Measurements from ENCODE around the gene TMEM255B. TPM values are rescaled to one million over a fixed set of nuclear protein-coding genes. Genes with fewer than 3 reads are reported as not detected.
"Not testable (repeated sequence)": the region's sequence is repeated elsewhere in the genome, so short reads cannot be mapped to it uniquely, and the experiment has no call there.

The TMEM255B gene
- total RNA-seq, 4 donors from 2014 or later, result 0.26 to 3.8 (median 1.7) TPM

DNA sequence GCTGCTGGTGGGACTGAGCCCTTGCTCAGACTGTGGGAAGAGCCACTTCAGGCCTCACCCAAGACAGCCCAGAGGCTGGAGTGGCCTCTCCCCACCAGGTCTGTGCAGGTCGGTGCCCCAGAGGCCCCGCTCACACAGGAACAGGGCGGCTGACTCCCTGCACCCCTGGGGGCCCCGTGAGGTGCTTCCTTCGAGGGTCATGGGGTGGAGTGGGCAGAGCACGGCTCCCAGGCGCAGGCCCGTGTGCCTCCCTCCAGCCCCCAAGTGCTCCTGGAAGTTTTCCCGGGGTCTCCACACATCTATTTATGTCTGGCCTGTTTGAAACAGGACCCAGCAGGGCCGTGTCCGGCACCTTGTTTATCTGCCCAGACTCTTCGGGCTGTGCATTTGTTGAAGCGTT lies 9.5 kb upstream of the TMEM255B start:
- H3K27ac ChIP-seq, result no peak overlapping the region
- H3K9me3 ChIP-seq, result no peaks in the 10 kb centered on the region
- TF ChIP-seq POLR2A (IDR thresholded peaks at IDR 0.05), result no peak
- TF ChIP-seq POLR2AphosphoS5 (IDR thresholded peaks at IDR 0.05), result no peak
- TF ChIP-seq, protein P1, sequence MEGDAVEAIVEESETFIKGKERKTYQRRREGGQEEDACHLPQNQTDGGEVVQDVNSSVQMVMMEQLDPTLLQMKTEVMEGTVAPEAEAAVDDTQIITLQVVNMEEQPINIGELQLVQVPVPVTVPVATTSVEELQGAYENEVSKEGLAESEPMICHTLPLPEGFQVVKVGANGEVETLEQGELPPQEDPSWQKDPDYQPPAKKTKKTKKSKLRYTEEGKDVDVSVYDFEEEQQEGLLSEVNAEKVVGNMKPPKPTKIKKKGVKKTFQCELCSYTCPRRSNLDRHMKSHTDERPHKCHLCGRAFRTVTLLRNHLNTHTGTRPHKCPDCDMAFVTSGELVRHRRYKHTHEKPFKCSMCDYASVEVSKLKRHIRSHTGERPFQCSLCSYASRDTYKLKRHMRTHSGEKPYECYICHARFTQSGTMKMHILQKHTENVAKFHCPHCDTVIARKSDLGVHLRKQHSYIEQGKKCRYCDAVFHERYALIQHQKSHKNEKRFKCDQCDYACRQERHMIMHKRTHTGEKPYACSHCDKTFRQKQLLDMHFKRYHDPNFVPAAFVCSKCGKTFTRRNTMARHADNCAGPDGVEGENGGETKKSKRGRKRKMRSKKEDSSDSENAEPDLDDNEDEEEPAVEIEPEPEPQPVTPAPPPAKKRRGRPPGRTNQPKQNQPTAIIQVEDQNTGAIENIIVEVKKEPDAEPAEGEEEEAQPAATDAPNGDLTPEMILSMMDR (IDR thresholded peaks at IDR 0.05), result no peak
- no peak for TF ChIP-seq EP300 (IDR thresholded peaks at IDR 0.05)
- no peaks in the 10 kb centered on the region for H3K27me3 ChIP-seq
- WGBS, result 82% methylated on average over 10 of the region's 13 CpGs
- no peak overlapping the region for H3K4me3 ChIP-seq
- DNase-seq (ENCODE audit: low spot score in 2 of 2), result no peak
- no peaks in the 10 kb centered on the region for H3K4me1 ChIP-seq
- no peaks in the 10 kb centered on the region for H3K36me3 ChIP-seq

DNA sequence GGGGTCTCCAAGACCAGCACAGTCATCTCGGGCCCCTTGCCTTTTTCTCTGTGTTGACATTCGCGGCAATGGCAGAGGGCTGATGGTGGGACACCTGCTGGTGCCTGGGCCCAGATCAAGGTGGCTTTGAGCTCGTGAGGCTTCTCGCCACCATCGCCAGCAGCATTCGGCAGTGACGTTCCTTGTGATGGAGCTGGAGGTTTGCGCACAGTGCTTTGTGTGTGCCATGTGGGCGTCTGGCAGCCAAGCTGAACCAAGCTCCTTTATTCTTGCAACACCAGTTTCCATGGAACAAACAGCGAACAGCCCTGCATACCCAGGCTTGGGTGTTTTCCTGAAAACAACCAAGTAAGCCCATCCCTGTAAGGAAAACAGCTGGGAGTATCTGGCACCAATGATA lies 9.1 kb upstream of the TMEM255B start:
- no peak overlapping the region for H3K27ac ChIP-seq
- H3K27me3 ChIP-seq, result no peaks in the 10 kb centered on the region
- no peak overlapping the region for H3K4me3 ChIP-seq
- no peak for DNase-seq (ENCODE audit: low spot score in 2 of 2)
- H3K9me3 ChIP-seq, result no peaks in the 10 kb centered on the region
- H3K4me1 ChIP-seq, result no peaks in the 10 kb centered on the region
- no peak for TF ChIP-seq POLR2A (IDR thresholded peaks at IDR 0.05)
- TF ChIP-seq POLR2AphosphoS5 (IDR thresholded peaks at IDR 0.05), result no peak
- TF ChIP-seq, protein P1 (IDR thresholded peaks at IDR 0.05), result no peak
- no peak for TF ChIP-seq EP300 (IDR thresholded peaks at IDR 0.05)
- WGBS, result 71% methylated on average over 6 of the region's 11 CpGs
- no peaks in the 10 kb centered on the region for H3K36me3 ChIP-seq

DNA sequence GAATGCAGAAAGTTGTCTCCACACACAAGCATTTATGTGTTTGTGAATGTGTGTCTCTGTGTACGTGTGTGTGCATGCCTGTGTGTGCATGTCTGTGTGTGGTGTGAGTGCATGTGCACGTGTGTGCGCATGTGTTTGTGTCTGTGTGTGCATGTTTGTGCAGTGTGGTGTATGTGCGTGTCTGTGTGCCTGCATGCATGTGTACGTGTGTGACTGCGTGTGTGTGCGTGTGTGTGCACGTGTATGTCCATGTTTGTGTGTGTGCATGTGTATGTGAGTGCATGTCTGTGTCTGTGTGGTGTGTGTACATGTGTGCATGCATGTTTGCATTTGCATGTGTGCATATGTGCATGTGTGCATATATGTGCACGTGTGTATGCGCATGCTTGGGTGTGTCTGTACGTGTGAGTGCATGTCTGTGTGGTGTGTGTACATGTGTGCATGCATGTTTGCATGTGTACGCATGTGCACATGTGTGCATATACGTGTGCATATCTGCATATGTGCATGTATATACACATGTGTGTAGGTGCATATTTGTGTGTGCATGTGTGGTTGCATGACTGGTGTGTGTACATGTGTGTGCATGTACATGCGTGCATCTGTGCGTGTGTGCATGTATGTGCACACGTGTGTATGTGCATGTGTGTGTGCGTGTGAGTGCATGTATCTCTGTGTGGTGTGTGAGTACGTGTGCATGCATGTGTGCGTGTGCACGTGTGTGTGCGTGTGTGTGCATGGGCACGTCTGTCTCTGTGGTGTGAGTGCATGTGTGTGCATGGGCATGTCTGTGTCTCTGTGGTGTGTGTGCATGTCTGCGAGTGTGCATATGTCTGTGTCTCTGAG lies 8.2 kb upstream of the TMEM255B start:
- 91% methylated on average over 23 of the region's 23 CpGs for WGBS
- no peak overlapping the region for H3K27ac ChIP-seq
- DNase-seq (ENCODE audit: low spot score in 2 of 2), result no peak
- H3K36me3 ChIP-seq, result no peaks in the 10 kb centered on the region
- no peaks in the 10 kb centered on the region for H3K4me1 ChIP-seq
- TF ChIP-seq POLR2A (IDR thresholded peaks at IDR 0.05) (no peak), EP300 (IDR thresholded peaks at IDR 0.05) (no peak), POLR2AphosphoS5 (IDR thresholded peaks at IDR 0.05) (no peak)
- TF ChIP-seq, protein P1 (IDR thresholded peaks at IDR 0.05), result no peak
- H3K9me3 ChIP-seq, result no peaks in the 10 kb centered on the region
- no peaks in the 10 kb centered on the region for H3K27me3 ChIP-seq
- no peak overlapping the region for H3K4me3 ChIP-seq

GRCh38 chr13:113751491-113751890 lies 7.5 kb upstream of the TMEM255B start:
- H3K27me3 ChIP-seq, result no peaks in the 10 kb centered on the region
- 95% methylated on average over 9 of the region's 19 CpGs for WGBS
- TF ChIP-seq EP300 (IDR thresholded peaks at IDR 0.05) (no peak), POLR2A (IDR thresholded peaks at IDR 0.05) (no peak), POLR2AphosphoS5 (IDR thresholded peaks at IDR 0.05) (no peak)
- TF ChIP-seq, protein P1 (IDR thresholded peaks at IDR 0.05), result no peak
- H3K27ac ChIP-seq, result no peak overlapping the region
- H3K4me3 ChIP-seq, result no peak overlapping the region
- no peak for DNase-seq (ENCODE audit: low spot score in 2 of 2)
- H3K4me1 ChIP-seq, result no peaks in the 10 kb centered on the region
- no peaks in the 10 kb centered on the region for H3K36me3 ChIP-seq
- no peaks in the 10 kb centered on the region for H3K9me3 ChIP-seq

- not testable (repeated sequence) for H3K9me3 ChIP-seq, H3K4me1 ChIP-seq, H3K36me3 ChIP-seq, H3K27ac ChIP-seq, H3K4me3 ChIP-seq, H3K27me3 ChIP-seq
- peak in 1 of 2 donors; percentile 11 for DNase-seq (ENCODE audit: low spot score in 2 of 2)
- 93% methylated on average over 53 of the region's 78 CpGs for WGBS
These were observed 6.6 kb upstream of the TMEM255B start for GRCh38 chr13:113752211-113752986.
